SK-N-SH (cell line): ENCODE measurements around the gene MSANTD7. TPM values are rescaled to one million over a fixed set of nuclear protein-coding genes. Genes with fewer than 3 reads are reported as not detected.

ENCODE experiments used
- CTCF ChIA-PET: fragments of 300-600, 350-600 bp; formaldehyde crosslinking; extraction: SDS; loops from one replicate; lab custom pipeline; 2021; lab: Yijun Ruan, JAX
- POLR2A ChIA-PET: fragments of 350-600 bp; sonication (Branson Sonifier 250); formaldehyde crosslinking; extraction: SDS; loops from one replicate; lab custom pipeline; 2020; ENCODE audit warnings: antibody characterized with exemption, inconsistent platforms; lab: Yijun Ruan, JAX
- DNase-seq: peaks from one replicate; pipeline ENCODE4 v3.0.0; 2012
- H2AFZ ChIP-seq: fragments of 200-600 bp; sonication (generic); 2 replicates; pipeline ENCODE4 v1.8.1; 2016; ENCODE audit warnings: antibody characterized with exemption, mild to moderate bottlenecking, low read depth
- H3F3A ChIP-seq: fragments of 200-600 bp; sonication (generic); replicated peaks from 2 replicates; pipeline ENCODE3; 2016; ENCODE audit warnings: antibody characterized with exemption, mild to moderate bottlenecking; ENCODE audit not compliant: insufficient read depth
- H3K27ac ChIP-seq, 2 experiments: fragments of 200-500 bp in 1 of 2; fragments of 200-600 bp in 1 of 2; sonication (Bioruptor generic) in 1 of 2; sonication (generic), shearing (Covaris generic) in 1 of 2; 2 replicates each; pipeline versions ENCODE4 v1.5.1 to v1.6.1; 2014 to 2016; ENCODE audit warnings: low read depth in 2 of 2, inconsistent platforms in 1 of 2, low read length in 1 of 2, mild to moderate bottlenecking in 1 of 2, mixed read lengths in 1 of 2
- H3K27me3 ChIP-seq: fragments of 200-600 bp; sonication (generic), shearing (Covaris generic); 2 replicates; pipeline ENCODE4 v1.6.1; 2016; ENCODE audit warnings: mixed run types; ENCODE audit not compliant: insufficient read depth
- H3K36me3 ChIP-seq, 2 experiments: fragments of 200-500 bp in 1 of 2; fragments of 200-600 bp in 1 of 2; sonication (Bioruptor generic) in 1 of 2; sonication (generic) in 1 of 2; replicated peaks in 1 of 2; 2 replicates each; pipeline versions ENCODE3 to v1.5.1; 2014 to 2016; ENCODE audit warnings: low read length in 1 of 2, mild to moderate bottlenecking in 1 of 2; ENCODE audit not compliant: insufficient read depth in 2 of 2, control insufficient read depth in 1 of 2
- H3K4me1 ChIP-seq, 2 experiments: fragments of 200-500 bp in 1 of 2; fragments of 200-600 bp in 1 of 2; sonication (Bioruptor generic) in 1 of 2; sonication (generic), shearing (Covaris generic) in 1 of 2; 2 replicates each; pipeline versions ENCODE4 v1.5.1 to v1.6.1; 2014 to 2016; ENCODE audit warnings: low read depth in 1 of 2, low read length in 1 of 2, mixed run types in 1 of 2; ENCODE audit not compliant: insufficient read depth in 2 of 2, control insufficient read depth in 1 of 2
- H3K4me2 ChIP-seq: fragments of 200-600 bp; sonication (generic), shearing (Covaris generic); 2 replicates; pipeline ENCODE4 v1.6.1; 2017; ENCODE audit warnings: mixed run types
- H3K4me3 ChIP-seq, 2 experiments: fragments of 200-500 bp in 1 of 2; fragments of 200-600 bp in 1 of 2; sonication (Bioruptor generic) in 1 of 2; sonication (generic), shearing (Covaris generic) in 1 of 2; 2 replicates each; pipeline versions ENCODE4 v1.5.1 to v1.8.1; 2014 to 2016; ENCODE audit warnings: low read depth in 2 of 2, inconsistent platforms in 1 of 2, low read length in 1 of 2, mild to moderate bottlenecking in 1 of 2, mixed read lengths in 1 of 2, moderate library complexity in 1 of 2
- H3K79me2 ChIP-seq: fragments of 200-600 bp; sonication (generic); 2 replicates; pipeline ENCODE4 v1.8.1; 2017; ENCODE audit warnings: mild to moderate bottlenecking; ENCODE audit not compliant: insufficient read depth
- H3K9ac ChIP-seq: fragments of 200-600 bp; sonication (generic); 2 replicates; pipeline ENCODE4 v1.6.1; 2017; ENCODE audit warnings: mixed run types
- H3K9me2 ChIP-seq: fragments of 200-600 bp; sonication (generic); 2 replicates; pipeline ENCODE4 v1.6.1; 2017; ENCODE audit warnings: mixed run types
- H3K9me3 ChIP-seq: fragments of 200-600 bp; sonication (generic); 2 replicates; pipeline ENCODE4 v1.6.1; 2017; ENCODE audit warnings: mixed run types, mild to moderate bottlenecking, moderate library complexity
- H4K20me1 ChIP-seq: fragments of 200-600 bp; sonication (generic); 2 replicates; pipeline ENCODE4 v1.6.1; 2017; ENCODE audit warnings: mild to moderate bottlenecking, mixed run types; ENCODE audit not compliant: insufficient read depth
- CHD2 ChIP-seq: fragments of 150-350 bp; IDR thresholded peaks from 2 replicates; pipeline ENCODE4 v1.6.1; 2018; ENCODE audit warnings: low read length; ENCODE audit not compliant: partially characterized antibody
- EZH2phosphoT487 ChIP-seq: fragments of 200-600 bp; sonication (generic); IDR thresholded peaks from 2 replicates; pipeline ENCODE4 v1.6.1; 2017; ENCODE audit warnings: low read depth, mixed run types, mild to moderate bottlenecking, antibody characterized with exemption, moderate library complexity, borderline replicate concordance
- FOXM1 ChIP-seq: IDR thresholded peaks from 2 replicates; pipeline ENCODE4 v1.4.0; 2012; ENCODE audit warnings: low read depth, mild to moderate bottlenecking
- GABPA ChIP-seq: IDR thresholded peaks from 2 replicates; pipeline ENCODE4 v1.4.0; 2012; ENCODE audit warnings: low read depth, mild to moderate bottlenecking
- JUND ChIP-seq: IDR thresholded peaks from 2 replicates; pipeline ENCODE4 v1.4.0; 2012
- NRF1 ChIP-seq: IDR thresholded peaks from 2 replicates; pipeline ENCODE4 v1.6.1; 2012; ENCODE audit warnings: low read depth, mild to moderate bottlenecking, low read length
- RAD21 ChIP-seq: IDR thresholded peaks from 2 replicates; pipeline ENCODE4 v1.6.1; 2012; ENCODE audit warnings: mild to moderate bottlenecking, low read length
- RFX5 ChIP-seq: IDR thresholded peaks from 2 replicates; pipeline ENCODE4 v1.6.1; 2012; ENCODE audit warnings: mild to moderate bottlenecking, improper control_type of control experiment, low read length
- SIN3A ChIP-seq: IDR thresholded peaks from 2 replicates; pipeline ENCODE4 v1.6.1; 2012; ENCODE audit warnings: low read depth, mild to moderate bottlenecking, low read length, moderate library complexity, borderline replicate concordance
- TAF1 ChIP-seq: IDR thresholded peaks from 2 replicates; pipeline ENCODE4 v1.6.1; 2012; ENCODE audit warnings: low read depth, mild to moderate bottlenecking, low read length, moderate library complexity, borderline replicate concordance
- TCF12 ChIP-seq: IDR thresholded peaks from 2 replicates; pipeline ENCODE4 v1.4.0; 2012
- TEAD4 ChIP-seq: IDR thresholded peaks from 2 replicates; pipeline ENCODE4 v1.4.0; 2012; ENCODE audit warnings: mild to moderate bottlenecking, borderline replicate concordance; ENCODE audit not compliant: insufficient read depth
- WGBS: methylation state at CpG from one replicate; pipeline ENCODE4 v1.1.6; 2017; ENCODE audit warnings: low lambda C conversion rate; 5-methylcytosine and 5-hydroxymethylcytosine counted together
- polyA plus RNA-seq, 3 experiments: library from polyadenylated mRNA; depleted of rRNA; stranded (reverse); fragments of >200 nt; gene quantifications; 2 replicates each; pipeline ENCODE4 v1.2.3, GENCODE V29; 2012
- TF ChIP-seq, protein P1 (sequence below): fragments of 200-600 bp; sonication (generic); IDR thresholded peaks from 2 replicates; pipeline ENCODE4 v1.6.1; 2017; ENCODE audit warnings: antibody characterized with exemption, mild to moderate bottlenecking, moderate library complexity
- TF ChIP-seq, protein P2 (sequence below): IDR thresholded peaks from 2 replicates; pipeline ENCODE4 v1.4.0; 2012; ENCODE audit warnings: low read depth, borderline replicate concordance
- TF ChIP-seq, protein P3 (sequence below): fragments of 150-350 bp; IDR thresholded peaks from 2 replicates; pipeline ENCODE4 v1.6.1; 2016; ENCODE audit warnings: mild to moderate bottlenecking, low read depth, low read length
- TF ChIP-seq, protein P4 (sequence below): IDR thresholded peaks from 2 replicates; pipeline ENCODE4 v1.4.0; 2012; ENCODE audit warnings: low read depth
- TF ChIP-seq, protein P5 (sequence below): IDR thresholded peaks from 2 replicates; pipeline ENCODE4 v1.6.1; 2012; ENCODE audit warnings: mild to moderate bottlenecking, low read depth, low read length, moderate library complexity
- TF ChIP-seq, protein P6 (sequence below): IDR thresholded peaks from 2 replicates; pipeline ENCODE4; 2012

The MSANTD7 gene
- polyA plus RNA-seq, 1 of the 3 experiments (the other 2 are of a cell fraction) = 3.2 TPM

DNA sequence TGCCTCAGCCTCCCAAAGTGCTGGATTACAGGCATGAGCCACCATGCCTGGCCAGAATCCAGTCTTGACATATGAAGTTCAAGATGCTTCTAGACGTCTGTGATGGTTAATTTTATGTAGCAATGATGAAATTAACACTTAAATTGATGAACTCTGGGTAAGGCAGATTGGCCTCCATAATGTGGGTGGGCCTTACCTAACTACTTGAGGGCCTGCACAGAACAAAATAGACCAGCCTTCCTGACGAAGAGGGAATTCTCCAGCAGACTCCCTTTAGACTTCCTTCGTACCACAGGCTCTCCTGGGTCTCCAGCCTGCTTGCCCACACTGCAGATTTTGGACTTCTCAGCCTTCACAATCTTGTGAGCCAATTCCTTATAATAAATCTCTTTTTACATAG lies 5.0 kb upstream of the MSANTD7 start:
- Histone ChIP-seq H3K9me3 (no peaks in the 10 kb centered on the region), H3K9me2 (no peaks in the 10 kb centered on the region), H2AFZ (no peak overlapping the region), H3K4me2 (no peak overlapping the region), H3K9ac (no peak overlapping the region), H3K27me3 (no peaks in the 10 kb centered on the region), H4K20me1 (no peaks in the 10 kb centered on the region), H3K27ac (no peak overlapping the region), H3K4me3 (no peak overlapping the region), H3K36me3 (no peaks in the 10 kb centered on the region), H3K4me1 (peaks cover 0 to 4% of the 10 kb centered on the region in 2 experiments; a peak in 1 of 4 replicates), H3K79me2 (no peaks in the 10 kb centered on the region; the same call in 1 of the 2 replicates), H3F3A (no peaks in the 10 kb centered on the region)
- WGBS = 63% methylated on average over 3 of the region's 3 CpGs
- TF ChIP-seq, protein P1, sequence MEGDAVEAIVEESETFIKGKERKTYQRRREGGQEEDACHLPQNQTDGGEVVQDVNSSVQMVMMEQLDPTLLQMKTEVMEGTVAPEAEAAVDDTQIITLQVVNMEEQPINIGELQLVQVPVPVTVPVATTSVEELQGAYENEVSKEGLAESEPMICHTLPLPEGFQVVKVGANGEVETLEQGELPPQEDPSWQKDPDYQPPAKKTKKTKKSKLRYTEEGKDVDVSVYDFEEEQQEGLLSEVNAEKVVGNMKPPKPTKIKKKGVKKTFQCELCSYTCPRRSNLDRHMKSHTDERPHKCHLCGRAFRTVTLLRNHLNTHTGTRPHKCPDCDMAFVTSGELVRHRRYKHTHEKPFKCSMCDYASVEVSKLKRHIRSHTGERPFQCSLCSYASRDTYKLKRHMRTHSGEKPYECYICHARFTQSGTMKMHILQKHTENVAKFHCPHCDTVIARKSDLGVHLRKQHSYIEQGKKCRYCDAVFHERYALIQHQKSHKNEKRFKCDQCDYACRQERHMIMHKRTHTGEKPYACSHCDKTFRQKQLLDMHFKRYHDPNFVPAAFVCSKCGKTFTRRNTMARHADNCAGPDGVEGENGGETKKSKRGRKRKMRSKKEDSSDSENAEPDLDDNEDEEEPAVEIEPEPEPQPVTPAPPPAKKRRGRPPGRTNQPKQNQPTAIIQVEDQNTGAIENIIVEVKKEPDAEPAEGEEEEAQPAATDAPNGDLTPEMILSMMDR = no peak
- TF ChIP-seq, protein P2, sequence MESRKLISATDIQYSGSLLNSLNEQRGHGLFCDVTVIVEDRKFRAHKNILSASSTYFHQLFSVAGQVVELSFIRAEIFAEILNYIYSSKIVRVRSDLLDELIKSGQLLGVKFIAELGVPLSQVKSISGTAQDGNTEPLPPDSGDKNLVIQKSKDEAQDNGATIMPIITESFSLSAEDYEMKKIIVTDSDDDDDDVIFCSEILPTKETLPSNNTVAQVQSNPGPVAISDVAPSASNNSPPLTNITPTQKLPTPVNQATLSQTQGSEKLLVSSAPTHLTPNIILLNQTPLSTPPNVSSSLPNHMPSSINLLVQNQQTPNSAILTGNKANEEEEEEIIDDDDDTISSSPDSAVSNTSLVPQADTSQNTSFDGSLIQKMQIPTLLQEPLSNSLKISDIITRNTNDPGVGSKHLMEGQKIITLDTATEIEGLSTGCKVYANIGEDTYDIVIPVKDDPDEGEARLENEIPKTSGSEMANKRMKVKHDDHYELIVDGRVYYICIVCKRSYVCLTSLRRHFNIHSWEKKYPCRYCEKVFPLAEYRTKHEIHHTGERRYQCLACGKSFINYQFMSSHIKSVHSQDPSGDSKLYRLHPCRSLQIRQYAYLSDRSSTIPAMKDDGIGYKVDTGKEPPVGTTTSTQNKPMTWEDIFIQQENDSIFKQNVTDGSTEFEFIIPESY = no peak
- TF ChIP-seq TAF1 (no peak), FOXM1 (no peak), NRF1 (no peak), SIN3A (no peak), CHD2 (no peak), JUND (no peak), RAD21 (no peak), EZH2phosphoT487 (no peak), TCF12 (no peak), TEAD4 (no peak), GABPA (no peak), RFX5 (no peak)
- TF ChIP-seq, protein P3, sequence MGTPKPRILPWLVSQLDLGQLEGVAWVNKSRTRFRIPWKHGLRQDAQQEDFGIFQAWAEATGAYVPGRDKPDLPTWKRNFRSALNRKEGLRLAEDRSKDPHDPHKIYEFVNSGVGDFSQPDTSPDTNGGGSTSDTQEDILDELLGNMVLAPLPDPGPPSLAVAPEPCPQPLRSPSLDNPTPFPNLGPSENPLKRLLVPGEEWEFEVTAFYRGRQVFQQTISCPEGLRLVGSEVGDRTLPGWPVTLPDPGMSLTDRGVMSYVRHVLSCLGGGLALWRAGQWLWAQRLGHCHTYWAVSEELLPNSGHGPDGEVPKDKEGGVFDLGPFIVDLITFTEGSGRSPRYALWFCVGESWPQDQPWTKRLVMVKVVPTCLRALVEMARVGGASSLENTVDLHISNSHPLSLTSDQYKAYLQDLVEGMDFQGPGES = no peak
- TF ChIP-seq, protein P4, sequence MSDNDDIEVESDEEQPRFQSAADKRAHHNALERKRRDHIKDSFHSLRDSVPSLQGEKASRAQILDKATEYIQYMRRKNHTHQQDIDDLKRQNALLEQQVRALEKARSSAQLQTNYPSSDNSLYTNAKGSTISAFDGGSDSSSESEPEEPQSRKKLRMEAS = no peak
- TF ChIP-seq, protein P5, sequence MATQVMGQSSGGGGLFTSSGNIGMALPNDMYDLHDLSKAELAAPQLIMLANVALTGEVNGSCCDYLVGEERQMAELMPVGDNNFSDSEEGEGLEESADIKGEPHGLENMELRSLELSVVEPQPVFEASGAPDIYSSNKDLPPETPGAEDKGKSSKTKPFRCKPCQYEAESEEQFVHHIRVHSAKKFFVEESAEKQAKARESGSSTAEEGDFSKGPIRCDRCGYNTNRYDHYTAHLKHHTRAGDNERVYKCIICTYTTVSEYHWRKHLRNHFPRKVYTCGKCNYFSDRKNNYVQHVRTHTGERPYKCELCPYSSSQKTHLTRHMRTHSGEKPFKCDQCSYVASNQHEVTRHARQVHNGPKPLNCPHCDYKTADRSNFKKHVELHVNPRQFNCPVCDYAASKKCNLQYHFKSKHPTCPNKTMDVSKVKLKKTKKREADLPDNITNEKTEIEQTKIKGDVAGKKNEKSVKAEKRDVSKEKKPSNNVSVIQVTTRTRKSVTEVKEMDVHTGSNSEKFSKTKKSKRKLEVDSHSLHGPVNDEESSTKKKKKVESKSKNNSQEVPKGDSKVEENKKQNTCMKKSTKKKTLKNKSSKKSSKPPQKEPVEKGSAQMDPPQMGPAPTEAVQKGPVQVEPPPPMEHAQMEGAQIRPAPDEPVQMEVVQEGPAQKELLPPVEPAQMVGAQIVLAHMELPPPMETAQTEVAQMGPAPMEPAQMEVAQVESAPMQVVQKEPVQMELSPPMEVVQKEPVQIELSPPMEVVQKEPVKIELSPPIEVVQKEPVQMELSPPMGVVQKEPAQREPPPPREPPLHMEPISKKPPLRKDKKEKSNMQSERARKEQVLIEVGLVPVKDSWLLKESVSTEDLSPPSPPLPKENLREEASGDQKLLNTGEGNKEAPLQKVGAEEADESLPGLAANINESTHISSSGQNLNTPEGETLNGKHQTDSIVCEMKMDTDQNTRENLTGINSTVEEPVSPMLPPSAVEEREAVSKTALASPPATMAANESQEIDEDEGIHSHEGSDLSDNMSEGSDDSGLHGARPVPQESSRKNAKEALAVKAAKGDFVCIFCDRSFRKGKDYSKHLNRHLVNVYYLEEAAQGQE = no peak
- TF ChIP-seq, protein P6, sequence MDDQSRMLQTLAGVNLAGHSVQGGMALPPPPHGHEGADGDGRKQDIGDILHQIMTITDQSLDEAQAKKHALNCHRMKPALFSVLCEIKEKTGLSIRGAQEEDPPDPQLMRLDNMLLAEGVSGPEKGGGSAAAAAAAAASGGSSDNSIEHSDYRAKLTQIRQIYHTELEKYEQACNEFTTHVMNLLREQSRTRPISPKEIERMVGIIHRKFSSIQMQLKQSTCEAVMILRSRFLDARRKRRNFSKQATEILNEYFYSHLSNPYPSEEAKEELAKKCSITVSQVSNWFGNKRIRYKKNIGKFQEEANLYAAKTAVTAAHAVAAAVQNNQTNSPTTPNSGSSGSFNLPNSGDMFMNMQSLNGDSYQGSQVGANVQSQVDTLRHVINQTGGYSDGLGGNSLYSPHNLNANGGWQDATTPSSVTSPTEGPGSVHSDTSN = no peak
- ChIA-PET POLR2A (no interaction called here), CTCF (interaction anchor here (1.4 kb wide), 1 partner anchor 296 kb away, joined by 3 read pairs; no protein-coding TSS in a partner anchor)
- DNase-seq = no peak
